GM15510 (cell line): ENCODE data around the gene GRID1.

Source experiments
- POLR2A ChIP-seq: IDR thresholded peaks from 3 replicates; pipeline ENCODE4 v1.6.1; 2011; ENCODE audit warnings: borderline replicate concordance; ENCODE audit not compliant: insufficient read length; ENCODE audit errors: extremely low read depth

The GRID1 gene

GRCh38 chr10:85920311-85920710, 446.3 kb downstream of the GRID1 start:
- TF ChIP-seq POLR2A, result no peak

GRCh38 chr10:85919491-85920021, 447.0 kb downstream of the GRID1 start:
- TF ChIP-seq POLR2A, result no peak

- TF ChIP-seq POLR2A, result no peak
Measured at GRCh38 chr10:85918371-85918770, 448.2 kb downstream of the GRID1 start.

GRCh38 chr10:85917601-85918000, 449.0 kb downstream of the GRID1 start:
- TF ChIP-seq POLR2A, result no peak

GRCh38 chr10:85916994-85917573, 449.5 kb downstream of the GRID1 start:
- no peak for TF ChIP-seq POLR2A

GRCh38 chr10:85916286-85916685, 450.3 kb downstream of the GRID1 start:
- no peak for TF ChIP-seq POLR2A

GRCh38 chr10:85915245-85915846, 451.2 kb downstream of the GRID1 start:
- TF ChIP-seq POLR2A, result no peak

GRCh38 chr10:85914720-85915119, 451.9 kb downstream of the GRID1 start:
- no peak for TF ChIP-seq POLR2A

GRCh38 chr10:85908462-85908861, 458.1 kb downstream of the GRID1 start:
- no peak for TF ChIP-seq POLR2A

GRCh38 chr10:85902051-85902450, 464.5 kb downstream of the GRID1 start:
- TF ChIP-seq POLR2A, result no peak

- TF ChIP-seq POLR2A, result no peak
Measured at GRCh38 chr10:85901599-85901998, 465.0 kb downstream of the GRID1 start.

- no peak for TF ChIP-seq POLR2A
Measured at GRCh38 chr10:85900487-85900886, 466.1 kb downstream of the GRID1 start.

GRCh38 chr10:85900061-85900460, 466.5 kb downstream of the GRID1 start:
- TF ChIP-seq POLR2A, result no peak

GRCh38 chr10:85891472-85891871, 475.1 kb downstream of the GRID1 start:
- TF ChIP-seq POLR2A, result no peak

- TF ChIP-seq POLR2A, result no peak
Measured at GRCh38 chr10:85888559-85888958, 478.0 kb downstream of the GRID1 start.

- TF ChIP-seq POLR2A, result no peak
Measured at GRCh38 chr10:85888004-85888403, 478.6 kb downstream of the GRID1 start.
